Liver (tissue), 9 donors: Measurements from ENCODE around the gene SATB2. TPM values are rescaled to one million over a fixed set of nuclear protein-coding genes. Genes with fewer than 3 reads are reported as not detected.

ENCODE experiments used
- DNase-seq: peaks from one replicate; pipeline ENCODE4 v3.0.0-alpha.2; 2017; ENCODE audit warnings: low spot score
- H3K27ac ChIP-seq, 2 donors: one replicate each; pipeline ENCODE4 v1.7.0; 2013; ENCODE audit warnings: inconsistent platforms in 2 of 2, low read length in 2 of 2, control low read depth in 1 of 2, low read depth in 1 of 2, mild to moderate bottlenecking in 1 of 2
- H3K27me3 ChIP-seq, 4 donors: one replicate each; pipeline versions ENCODE4 v1.6.1 to v1.7.0; 2013; ENCODE audit warnings: low read length in 3 of 4, inconsistent platforms in 1 of 4, mild to moderate bottlenecking in 1 of 4, moderate library complexity in 1 of 4; ENCODE audit not compliant: control insufficient read depth in 4 of 4, insufficient read depth in 4 of 4
- H3K36me3 ChIP-seq, 4 donors: one replicate each; pipeline versions ENCODE4 v1.6.1 to v1.7.0; 2013; ENCODE audit warnings: low read length in 3 of 4, mild to moderate bottlenecking in 3 of 4, low read depth in 1 of 4, moderate library complexity in 1 of 4; ENCODE audit not compliant: control insufficient read depth in 4 of 4, insufficient read depth in 3 of 4
- H3K4me1 ChIP-seq, 4 donors: one replicate each; pipeline versions ENCODE4 v1.6.1 to v1.7.0; 2013; ENCODE audit warnings: low read length in 3 of 4, mild to moderate bottlenecking in 3 of 4, moderate library complexity in 1 of 4; ENCODE audit not compliant: control insufficient read depth in 4 of 4, insufficient read depth in 4 of 4
- H3K4me3 ChIP-seq, 3 donors: one replicate each; pipeline versions ENCODE4 v1.6.1 to v1.7.0; 2013; ENCODE audit warnings: low read length in 3 of 3, control low read depth in 1 of 3, low read depth in 1 of 3, mild to moderate bottlenecking in 1 of 3
- H3K9ac ChIP-seq, 2 donors: one replicate each; pipeline ENCODE4 v1.7.0; 2013; ENCODE audit warnings: low read length in 2 of 2, mild to moderate bottlenecking in 2 of 2, moderate library complexity in 2 of 2, control low read depth in 1 of 2, low read depth in 1 of 2
- H3K9me3 ChIP-seq, 4 donors: one replicate each; pipeline versions ENCODE4 v1.6.1 to v1.7.0; 2013; ENCODE audit warnings: low read length in 3 of 4; ENCODE audit not compliant: control insufficient read depth in 4 of 4
- EGR1 ChIP-seq, 2 donors: IDR thresholded peaks; 2 replicates each; pipeline ENCODE4 v1.6.1; 2016 to 2018; ENCODE audit warnings: antibody characterized with exemption in 2 of 2, low read depth in 2 of 2
- FOXA2 ChIP-seq: IDR thresholded peaks from 2 replicates; pipeline ENCODE4 v1.6.1; 2016; ENCODE audit warnings: antibody characterized with exemption
- GABPA ChIP-seq, 2 donors: IDR thresholded peaks in 1 of 2; conservative IDR thresholded peaks in 1 of 2; 2 replicates each; pipeline ENCODE4 v1.6.1; 2016; ENCODE audit warnings: antibody characterized with exemption in 2 of 2, mild to moderate bottlenecking in 1 of 2, moderate library complexity in 1 of 2
- HNF4A ChIP-seq, 2 donors: conservative IDR thresholded peaks; 2 replicates each; pipeline ENCODE4 v1.6.1; 2016; ENCODE audit warnings: antibody characterized with exemption in 2 of 2, mild to moderate bottlenecking in 2 of 2
- HNF4G ChIP-seq: IDR thresholded peaks from 2 replicates; pipeline ENCODE4 v1.6.1; 2016; ENCODE audit warnings: antibody characterized with exemption
- JUND ChIP-seq, 2 donors: IDR thresholded peaks; 2 replicates each; pipeline ENCODE4 v1.6.1; 2016; ENCODE audit warnings: antibody characterized with exemption in 2 of 2
- NR2F2 ChIP-seq: IDR thresholded peaks from 2 replicates; pipeline ENCODE4 v1.6.1; 2016; ENCODE audit warnings: antibody characterized with exemption
- REST ChIP-seq: IDR thresholded peaks from 2 replicates; pipeline ENCODE4 v1.6.1; 2016; ENCODE audit warnings: antibody characterized with exemption, mild to moderate bottlenecking
- RXRA ChIP-seq, 2 donors: IDR thresholded peaks; 2 replicates each; pipeline ENCODE4 v1.6.1; 2017 to 2018; ENCODE audit warnings: antibody characterized with exemption in 2 of 2, mild to moderate bottlenecking in 1 of 2
- SP1 ChIP-seq: IDR thresholded peaks from 2 replicates; pipeline ENCODE4 v1.6.1; 2018; ENCODE audit warnings: antibody characterized with exemption, mild to moderate bottlenecking
- TAF1 ChIP-seq: conservative IDR thresholded peaks from 2 replicates; pipeline ENCODE4 v1.6.1; 2016; ENCODE audit warnings: antibody characterized with exemption, mild to moderate bottlenecking
- YY1 ChIP-seq: IDR thresholded peaks from 2 replicates; pipeline ENCODE4 v1.6.1; 2016; ENCODE audit warnings: antibody characterized with exemption, mild to moderate bottlenecking
- WGBS: extraction: QIAGEN DNeasy Blood & Tissue Kit; methylation state at CpG from one replicate; pipeline ENCODE4 v1.1.7; 2013; 5-methylcytosine and 5-hydroxymethylcytosine counted together
- polyA plus RNA-seq, 2 donors: library from polyadenylated mRNA; stranded (reverse) in 1 of 2; unstranded in 1 of 2; fragments of 200-250 nt in 1 of 2; fragments of >200 nt in 1 of 2; fragmentation: Nextera tagmentation in 1 of 2; extraction: Ambion mirVana in 1 of 2; gene quantifications; one replicate each; pipeline versions ENCODE4 v1.2.1 to v1.2.3, GENCODE V29; 2013 to 2015
- total RNA-seq, 2 donors: library from RNA; depleted of rRNA; stranded (reverse); fragments of >200 nt; gene quantifications; one replicate each; pipeline ENCODE4 v1.2.3, GENCODE V29; 2014
- TF ChIP-seq, protein P1 (sequence below): IDR thresholded peaks from 2 replicates; pipeline ENCODE4 v1.6.1; 2016; ENCODE audit warnings: antibody characterized with exemption
- TF ChIP-seq, protein P2 (sequence below): fragments of 150-350 bp; IDR thresholded peaks from 2 replicates; pipeline ENCODE4 v1.5.1; 2017; ENCODE audit warnings: improper control_type of control experiment, low read depth, low read length; ENCODE audit not compliant: missing input control
- donor health status: healthy.
- donor health status: healthy.
- donor health status: healthy.
- donor health status: healthy.
- donor health status: healthy.

The SATB2 gene
- total and polyA plus RNA-seq, 4 donors, result 0.19 to 2.3 (median 0.91) TPM

- Histone ChIP-seq H3K4me1 (no peaks in the 10 kb centered on the region), H3K36me3 (no peaks in the 10 kb centered on the region), H3K9me3 (no peaks in the 10 kb centered on the region), H3K9ac (no peak overlapping the region), H3K4me3 (no peak overlapping the region), H3K27me3 (no peaks in the 10 kb centered on the region), H3K27ac (no peak overlapping the region)
- 90% methylated on average over 1 of the region's 1 CpG for WGBS
- no peak for DNase-seq
- TF ChIP-seq HNF4A (conservative IDR thresholded peaks at IDR 0.05), result no peak
Observed at GRCh38 chr2:199392363-199392762, 65.4 kb downstream of the SATB2 start.

DNA sequence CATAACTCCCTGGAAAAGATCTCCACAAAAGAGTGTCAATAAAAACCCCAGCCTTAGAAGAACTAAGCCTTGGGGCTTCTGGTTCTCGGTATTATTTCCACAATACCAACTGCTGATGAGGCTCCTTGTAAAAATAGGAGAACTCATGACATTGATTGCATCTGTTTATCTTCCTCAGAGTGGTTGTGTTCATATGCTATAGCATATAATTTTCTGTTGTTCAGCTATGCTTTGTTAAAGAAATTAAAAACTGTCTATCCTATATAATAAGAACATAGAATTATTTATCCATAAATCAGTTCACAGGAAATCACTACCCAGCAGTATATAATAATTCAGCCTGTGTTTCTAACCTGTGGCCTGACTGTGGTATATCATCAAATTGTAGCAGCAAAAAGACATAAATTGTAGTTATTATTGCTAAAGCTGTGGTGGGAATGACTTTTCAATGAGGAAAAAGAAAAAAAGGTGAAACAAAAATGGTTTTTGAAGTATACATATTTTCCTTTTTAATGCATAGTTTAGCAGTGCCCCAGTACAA is 68.9 kb downstream of the SATB2 start:
- DNase-seq, result no peak
- Histone ChIP-seq H3K36me3 (no peaks in the 10 kb centered on the region), H3K9ac (no peak overlapping the region), H3K4me1 (no peaks in the 10 kb centered on the region), H3K27me3 (no peaks in the 10 kb centered on the region), H3K27ac (no peak overlapping the region), H3K4me3 (no peak overlapping the region), H3K9me3 (no peaks in the 10 kb centered on the region)
- 81% methylated on average over 1 of the region's 1 CpG for WGBS
- TF ChIP-seq REST (no peak), NR2F2 (no peak), TAF1 (no peak), GABPA (IDR thresholded peaks at IDR 0.05 in 1 of 2, conservative IDR thresholded peaks at IDR 0.05 in 1 of 2) (no peak), SP1 (no peak), HNF4G (no peak)
- TF ChIP-seq, protein P1, sequence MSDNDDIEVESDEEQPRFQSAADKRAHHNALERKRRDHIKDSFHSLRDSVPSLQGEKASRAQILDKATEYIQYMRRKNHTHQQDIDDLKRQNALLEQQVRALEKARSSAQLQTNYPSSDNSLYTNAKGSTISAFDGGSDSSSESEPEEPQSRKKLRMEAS, result no peak

DNA sequence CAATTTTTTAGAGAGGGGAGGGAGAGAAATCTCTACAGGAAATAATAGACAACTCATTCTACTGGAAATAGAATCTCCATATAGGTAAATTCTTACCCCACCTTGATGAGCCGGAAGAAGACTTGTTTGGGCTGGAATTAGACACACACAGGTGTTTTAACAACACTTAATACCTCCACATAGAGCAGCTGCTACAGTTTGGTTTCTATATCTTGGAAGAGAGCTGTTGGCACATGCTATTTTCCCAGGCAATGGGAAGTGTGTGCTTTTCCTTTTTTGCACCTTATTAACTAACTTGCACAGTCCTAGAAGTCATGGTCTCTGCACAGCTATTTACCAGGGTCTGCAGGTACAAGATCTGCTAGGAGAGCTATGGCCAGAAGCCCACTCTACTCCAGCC is 73.7 kb downstream of the SATB2 start:
- no peak overlapping the region for H3K4me3 ChIP-seq
- DNase-seq, result no peak
- no peaks in the 10 kb centered on the region for H3K4me1 ChIP-seq
- 95% methylated on average over 1 of the region's 1 CpG for WGBS
- TF ChIP-seq GABPA (IDR thresholded peaks at IDR 0.05 in 1 of 2, conservative IDR thresholded peaks at IDR 0.05 in 1 of 2) (no peak), TAF1 (no peak), NR2F2 (no peak), HNF4A (conservative IDR thresholded peaks at IDR 0.05) (no peak)
- no peaks in the 10 kb centered on the region for H3K36me3 ChIP-seq
- no peaks in the 10 kb centered on the region for H3K27me3 ChIP-seq
- H3K9ac ChIP-seq, result no peak overlapping the region
- no peaks in the 10 kb centered on the region for H3K9me3 ChIP-seq
- H3K27ac ChIP-seq, result no peak overlapping the region

DNA sequence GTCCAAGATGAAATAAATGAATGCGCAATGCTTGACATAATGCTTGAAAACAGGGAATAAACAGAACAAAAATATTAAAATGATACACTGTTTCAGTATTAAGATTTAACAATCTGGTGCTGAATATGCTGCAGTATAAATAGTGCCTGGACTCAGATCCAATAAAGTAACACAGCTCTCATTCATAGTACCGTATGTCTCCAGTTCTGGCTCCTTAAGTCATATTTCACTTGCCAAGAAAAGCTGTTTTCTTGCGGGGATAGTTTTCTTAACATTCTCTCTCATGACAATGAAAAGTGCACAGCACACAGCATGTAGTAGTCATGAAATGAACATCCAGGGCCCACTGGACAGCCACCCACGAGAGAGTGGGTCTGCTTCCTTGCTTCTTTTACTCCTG is 74.7 kb downstream of the SATB2 start:
- no peak for TF ChIP-seq SP1
- TF ChIP-seq, protein P2, sequence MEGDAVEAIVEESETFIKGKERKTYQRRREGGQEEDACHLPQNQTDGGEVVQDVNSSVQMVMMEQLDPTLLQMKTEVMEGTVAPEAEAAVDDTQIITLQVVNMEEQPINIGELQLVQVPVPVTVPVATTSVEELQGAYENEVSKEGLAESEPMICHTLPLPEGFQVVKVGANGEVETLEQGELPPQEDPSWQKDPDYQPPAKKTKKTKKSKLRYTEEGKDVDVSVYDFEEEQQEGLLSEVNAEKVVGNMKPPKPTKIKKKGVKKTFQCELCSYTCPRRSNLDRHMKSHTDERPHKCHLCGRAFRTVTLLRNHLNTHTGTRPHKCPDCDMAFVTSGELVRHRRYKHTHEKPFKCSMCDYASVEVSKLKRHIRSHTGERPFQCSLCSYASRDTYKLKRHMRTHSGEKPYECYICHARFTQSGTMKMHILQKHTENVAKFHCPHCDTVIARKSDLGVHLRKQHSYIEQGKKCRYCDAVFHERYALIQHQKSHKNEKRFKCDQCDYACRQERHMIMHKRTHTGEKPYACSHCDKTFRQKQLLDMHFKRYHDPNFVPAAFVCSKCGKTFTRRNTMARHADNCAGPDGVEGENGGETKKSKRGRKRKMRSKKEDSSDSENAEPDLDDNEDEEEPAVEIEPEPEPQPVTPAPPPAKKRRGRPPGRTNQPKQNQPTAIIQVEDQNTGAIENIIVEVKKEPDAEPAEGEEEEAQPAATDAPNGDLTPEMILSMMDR, result no peak
- TF ChIP-seq YY1, result no peak
- TF ChIP-seq REST, result no peak
- no peak for TF ChIP-seq JUND (IDR thresholded peaks at IDR 0.05)
- TF ChIP-seq FOXA2, result no peak
- no peak for TF ChIP-seq EGR1 (IDR thresholded peaks at IDR 0.05; ENCODE audit: low read depth in 2 of 2)
- TF ChIP-seq TAF1, result no peak
- TF ChIP-seq RXRA (IDR thresholded peaks at IDR 0.05), result no peak
- no peak overlapping the region for H3K4me3 ChIP-seq
- H3K9me3 ChIP-seq, result no peaks in the 10 kb centered on the region
- no peaks in the 10 kb centered on the region for H3K27me3 ChIP-seq
- no peaks in the 10 kb centered on the region for H3K36me3 ChIP-seq
- no peaks in the 10 kb centered on the region for H3K4me1 ChIP-seq
- no peak for DNase-seq
- H3K9ac ChIP-seq, result no peak overlapping the region
- no peak overlapping the region for H3K27ac ChIP-seq
- 87% methylated on average over 4 of the region's 4 CpGs for WGBS
